T-cell (primary cell): ENCODE results near the gene STX16. TPM values are rescaled to one million over a fixed set of nuclear protein-coding genes. Genes with fewer than 3 reads are reported as not detected.
A peak's percentile ranks its signal among the peaks of the same experiment; 100 is the strongest.
"Not testable (repeated sequence)": the region's sequence is repeated elsewhere in the genome, so short reads cannot be mapped to it uniquely, and the experiment has no call there.

ENCODE experiments used
- ATAC-seq, 4 experiments: fragments of 200-7000 bp in 3 of 4; fragments of 150-1000 bp in 1 of 4; cut with Tn5 transposase; replicated peaks in 1 of 4; 1 replicate in 3 of 4; 2 replicates in 1 of 4; pipeline ENCODE4 v1.10.0; 2021; ENCODE audit warnings: moderate library complexity in 3 of 4, mild to moderate bottlenecking in 2 of 4, moderate number of reproducible peaks in 1 of 4
- CTCF ChIA-PET, 2 donors: fragments of 300-600 bp; sonication (Branson Sonifier 250); formaldehyde crosslinking; loops; one replicate each; lab custom pipeline; 2022; ENCODE audit warnings: antibody characterized with exemption in 2 of 2; lab: Charles Lee
- POLR2A ChIA-PET, 2 donors: fragments of 300-600 bp; sonication (Branson Sonifier 250); formaldehyde crosslinking; loops; one replicate each; lab custom pipeline; 2022; ENCODE audit warnings: antibody characterized with exemption in 2 of 2; lab: Charles Lee
- DNase-seq, 35 experiments: peaks; one replicate each; pipeline versions ENCODE4 v3.0.0 to v3.0.0-alpha.2; 2013 to 2023
- H3K27ac ChIP-seq: one replicate; pipeline ENCODE4 v1.5.1; 2013; ENCODE audit warnings: low read length
- H3K27me3 ChIP-seq, 2 experiments: replicated peaks in 1 of 2; 1 replicate in 1 of 2; 2 replicates in 1 of 2; pipeline versions ENCODE4 v1.6.1 to v1.7.0; 2013; ENCODE audit warnings: low read length in 1 of 2, mixed read lengths in 1 of 2; ENCODE audit not compliant: control insufficient read depth in 2 of 2, insufficient read depth in 2 of 2; ENCODE audit errors: extremely low read depth in 1 of 2
- H3K36me3 ChIP-seq, 2 donors: 1 replicate in 1 of 2; 2 replicates in 1 of 2; pipeline versions ENCODE4 v1.6.1 to v1.7.0; 2013; ENCODE audit warnings: low read length in 1 of 2; ENCODE audit not compliant: control insufficient read depth in 2 of 2, insufficient read depth in 1 of 2; ENCODE audit errors: extremely low read depth in 1 of 2
- H3K4me1 ChIP-seq, 2 experiments: 1 replicate in 1 of 2; 2 replicates in 1 of 2; pipeline versions ENCODE4 v1.6.1 to v1.7.0; 2013; ENCODE audit warnings: low read length in 2 of 2, mixed read lengths in 1 of 2; ENCODE audit not compliant: insufficient read depth in 2 of 2, control insufficient read depth in 1 of 2; ENCODE audit errors: extremely low read depth in 1 of 2
- H3K4me3 ChIP-seq, 2 donors: 1 replicate in 1 of 2; 2 replicates in 1 of 2; pipeline versions ENCODE4 v1.5.1 to v1.7.0; 2013; ENCODE audit warnings: mild to moderate bottlenecking in 2 of 2, low read length in 1 of 2, moderate library complexity in 1 of 2; ENCODE audit not compliant: control insufficient read depth in 1 of 2; ENCODE audit errors: extremely low read depth in 1 of 2
- H3K9me3 ChIP-seq: 2 replicates; pipeline ENCODE4 v1.7.0; 2013
- H3K27ac Mint-ChIP-seq, 2 donors: one replicate each; pipeline ENCODE4 v1.8.0; 2020 to 2021; ENCODE audit warnings: mild to moderate bottlenecking in 2 of 2, mixed read lengths in 2 of 2
- H3K27me3 Mint-ChIP-seq, 2 donors: one replicate each; pipeline ENCODE4 v1.8.0; 2021 to 2022; ENCODE audit warnings: mixed read lengths in 2 of 2
- H3K36me3 Mint-ChIP-seq: one replicate; pipeline ENCODE4 v1.8.0; 2021; ENCODE audit warnings: mixed read lengths
- H3K4me1 Mint-ChIP-seq, 3 donors: one replicate each; pipeline ENCODE4 v1.8.0; 2020 to 2022; ENCODE audit warnings: mixed read lengths in 3 of 3, mild to moderate bottlenecking in 1 of 3
- H3K4me3 Mint-ChIP-seq, 3 donors: one replicate each; pipeline ENCODE4 v1.8.0; 2020 to 2022; ENCODE audit warnings: mild to moderate bottlenecking in 3 of 3, mixed read lengths in 3 of 3, moderate library complexity in 3 of 3
- H3K9me3 Mint-ChIP-seq, 3 donors: one replicate each; pipeline ENCODE4 v1.8.0; 2020 to 2022; ENCODE audit warnings: mixed read lengths in 3 of 3
- WGBS: methylation state at CpG from one replicate; pipeline ENCODE4 v1.1.5; 2013; ENCODE audit warnings: missing lambda C conversion rate; ENCODE audit not compliant: insufficient coverage; 5-methylcytosine and 5-hydroxymethylcytosine counted together
- total RNA-seq, 35 experiments: library from RNA in 6 of 35; stranded (reverse) in 6 of 35; fragments of 120-200 nt in 1 of 35; gene quantifications; one replicate each; pipeline versions ENCODE4 v1.2.1 to v1.2.4 and lab custom pipeline; 2013 to 2026

STX16 gene
- total RNA-seq, 5 donors from 2014 or later (not counting 1 experiment from before 2014, with no cell fraction given) = 154 to 213 (median 178) TPM

DNA sequence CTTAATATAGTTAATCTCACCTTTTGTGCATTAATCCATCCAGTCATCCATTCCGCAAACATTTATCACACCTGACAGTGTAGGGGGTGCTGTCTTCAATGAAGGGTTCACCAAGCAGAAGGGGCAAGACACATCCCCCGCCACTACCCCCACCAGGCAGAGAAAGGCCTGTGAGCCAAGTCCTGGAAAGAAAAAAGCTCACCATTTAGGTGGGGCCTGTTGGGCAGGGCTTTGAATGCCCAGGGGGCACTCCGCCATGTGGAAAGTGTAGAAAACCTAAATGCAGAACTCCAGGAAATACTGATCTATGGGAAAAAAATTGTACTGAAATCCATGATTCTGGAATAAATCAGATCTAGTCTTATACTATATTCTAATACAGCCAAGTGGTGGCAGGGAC lies 4.8 kb upstream of the STX16 start:
- DNase-seq (no peak), ATAC-seq (no peak)
- Histone ChIP-seq H3K36me3 (no peaks in the 10 kb centered on the region), H3K4me3 (no peak overlapping the region), H3K9me3 (no peaks in the 10 kb centered on the region), H3K4me1 (peaks cover 0 to 11% of the 10 kb centered on the region in 2 experiments), H3K27me3 (peaks cover 0 to 2% of the 10 kb centered on the region in 2 experiments), H3K27ac (no peak overlapping the region)
- Mint-ChIP-seq H3K36me3 (no peaks in the 10 kb centered on the region), H3K27me3 (peaks cover 0 to 4% of the 10 kb centered on the region in 2 donors), H3K9me3 (no peaks in the 10 kb centered on the region), H3K4me1 (peaks cover 3 to 11% (median 6%) of the 10 kb centered on the region in 3 donors), H3K4me3 (no peak overlapping the region), H3K27ac (no peak overlapping the region)
- ChIA-PET POLR2A (interaction anchor here in 1 of 2 donors (0.6 kb wide), 1 partner anchor 58 kb away, joined by 4 read pairs; no protein-coding TSS in a partner anchor), CTCF (interaction anchor here in 1 of 2 donors (1.9 kb wide), 1 partner anchor 12 kb away, joined by 6 read pairs; no protein-coding TSS in a partner anchor)
- WGBS = no CpG with 5 or more reads among the region's 3 CpGs

DNA sequence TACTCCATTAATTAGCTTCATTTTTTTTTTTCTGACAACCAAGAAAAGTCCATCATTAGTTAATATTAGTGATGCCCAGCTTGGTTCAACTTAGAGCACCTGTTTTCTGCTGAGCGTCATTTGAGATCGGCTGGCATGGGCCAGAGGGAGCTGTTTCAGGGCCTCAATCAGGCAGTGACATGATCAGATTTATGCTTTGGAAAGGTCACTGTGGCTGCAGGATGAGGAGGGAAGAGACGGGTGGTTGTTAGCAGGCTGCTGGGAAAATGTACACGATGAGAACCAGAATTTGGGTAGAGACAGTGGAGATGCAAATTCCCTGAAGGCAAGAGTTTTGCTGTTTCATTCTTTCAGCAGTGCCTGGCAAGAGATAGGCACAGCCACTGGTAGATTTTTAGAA lies 4.4 kb upstream of the STX16 start:
- peaks cover 0 to 2% of the 10 kb centered on the region in 2 experiments for H3K27me3 ChIP-seq
- no peak for ATAC-seq
- Mint-ChIP-seq H3K36me3 (no peaks in the 10 kb centered on the region), H3K27me3 (peaks cover 0 to 4% of the 10 kb centered on the region in 2 donors), H3K9me3 (no peaks in the 10 kb centered on the region), H3K4me1 (peaks cover 3 to 16% (median 6%) of the 10 kb centered on the region in 3 donors), H3K27ac (no peak overlapping the region), H3K4me3 (no peak overlapping the region)
- 100% methylated on average over 2 of the region's 4 CpGs for WGBS
- H3K27ac ChIP-seq = no peak overlapping the region
- POLR2A ChIA-PET = interaction anchor here in 1 of 2 donors (0.6 kb wide), 1 partner anchor 58 kb away, joined by 4 read pairs; no protein-coding TSS in a partner anchor
- no peaks in the 10 kb centered on the region for H3K9me3 ChIP-seq
- peaks cover 0 to 15% of the 10 kb centered on the region in 2 experiments for H3K4me1 ChIP-seq
- no peak for DNase-seq
- H3K36me3 ChIP-seq = no peaks in the 10 kb centered on the region
- H3K4me3 ChIP-seq = no peak overlapping the region
- CTCF ChIA-PET = interaction anchor here in 1 of 2 donors (1.9 kb wide), 1 partner anchor 12 kb away, joined by 6 read pairs; no protein-coding TSS in a partner anchor

DNA sequence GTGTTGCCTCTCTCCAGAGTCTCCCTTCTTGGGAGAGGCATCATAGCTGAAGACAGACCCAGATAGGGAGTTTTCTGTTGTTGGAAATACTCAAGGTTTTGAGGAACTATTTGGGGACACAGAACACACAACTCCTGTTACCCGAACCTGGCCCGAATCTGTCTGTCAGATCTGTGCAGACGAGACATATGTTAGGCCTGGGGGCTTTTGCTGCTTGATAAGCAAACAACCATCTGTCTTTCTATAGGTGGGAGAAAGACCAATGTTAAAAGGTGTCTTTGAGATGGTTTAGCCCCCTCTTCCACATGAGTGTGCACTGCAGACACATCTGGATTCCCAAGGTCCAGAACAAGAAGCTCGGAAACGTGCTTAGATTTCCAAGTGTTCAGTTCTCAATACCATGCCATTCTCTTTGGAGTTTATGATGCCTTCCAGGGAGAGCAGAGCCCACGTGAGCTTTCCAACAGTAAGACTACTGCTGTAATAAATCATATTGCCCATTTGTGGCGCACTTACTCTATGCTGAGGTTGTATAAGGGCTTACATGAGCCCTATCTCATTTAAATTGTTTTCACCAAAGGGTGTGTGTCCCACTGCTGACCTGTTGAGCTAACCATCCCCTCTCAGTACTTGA lies 3.8 kb upstream of the STX16 start:
- Histone ChIP-seq H3K4me3 (no peak overlapping the region), H3K36me3 (no peaks in the 10 kb centered on the region), H3K27ac (no peak overlapping the region), H3K9me3 (no peaks in the 10 kb centered on the region), H3K27me3 (no peaks in the 10 kb centered on the region), H3K4me1 (peaks cover 0 to 15% of the 10 kb centered on the region in 2 experiments)
- H3K27me3 Mint-ChIP-seq = peaks cover 0 to 3% of the 10 kb centered on the region in 2 donors
- no peak for ATAC-seq
- no peaks in the 10 kb centered on the region for H3K36me3 Mint-ChIP-seq
- H3K4me3 Mint-ChIP-seq = no peak overlapping the region
- peaks cover 3 to 17% (median 6%) of the 10 kb centered on the region in 3 donors for H3K4me1 Mint-ChIP-seq
- DNase-seq = peak in 1 of 35 experiments; percentile 39
- H3K27ac Mint-ChIP-seq = no peak overlapping the region
- 90% methylated on average over 3 of the region's 7 CpGs for WGBS
- CTCF ChIA-PET = interaction anchor here (0.6 to 1.9 kb wide), 7 partner anchors 9 to 1307 kb away, joined by 3 to 6 read pairs (median 4); no protein-coding TSS in a partner anchor
- H3K9me3 Mint-ChIP-seq = no peaks in the 10 kb centered on the region
- POLR2A ChIA-PET = no interaction called here

DNA sequence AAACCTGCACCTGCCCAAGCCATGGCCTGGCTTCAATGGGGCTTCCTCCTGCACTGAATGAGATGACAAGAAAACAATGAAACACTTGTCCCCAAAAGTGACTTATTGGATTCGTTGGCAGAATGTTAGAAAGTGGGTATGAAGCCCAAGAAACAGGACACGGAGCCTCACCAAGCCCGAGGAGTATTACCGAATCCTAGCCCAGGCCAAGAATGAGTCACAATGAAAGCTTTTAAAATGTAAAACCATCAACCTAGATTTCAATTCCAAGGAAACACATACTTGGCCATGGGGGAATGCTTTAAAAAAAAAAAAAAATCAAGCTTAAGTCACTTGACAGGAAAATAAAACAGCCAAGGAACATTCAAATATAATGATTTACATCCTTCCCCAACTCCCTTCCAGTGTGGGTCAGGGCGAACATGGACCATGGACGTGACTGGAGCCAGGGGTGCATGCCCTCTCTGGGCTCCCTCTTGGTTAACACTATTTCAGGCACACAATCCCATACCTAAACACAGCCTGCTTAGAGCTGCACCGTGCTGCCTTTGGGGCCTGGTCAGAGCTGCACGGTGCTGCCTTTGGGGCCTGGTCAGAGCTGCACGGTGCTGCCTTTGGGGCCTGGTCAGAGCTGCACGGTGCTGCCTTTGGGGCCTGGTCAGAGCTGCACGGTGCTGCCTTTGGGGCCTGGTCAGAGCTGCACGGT lies 3.1 kb upstream of the STX16 start:
- ATAC-seq = no peak
- Histone ChIP-seq H3K27ac (no peak overlapping the region), H3K4me1 (peaks cover under 1 to 18% of the 10 kb centered on the region in 2 experiments), H3K4me3 (no peak overlapping the region), H3K27me3 (no peaks in the 10 kb centered on the region), H3K9me3 (no peaks in the 10 kb centered on the region), H3K36me3 (no peaks in the 10 kb centered on the region)
- WGBS = 94% methylated on average over 3 of the region's 12 CpGs
- peaks cover 4 to 22% (median 7%) of the 10 kb centered on the region in 3 donors for H3K4me1 Mint-ChIP-seq
- no peaks in the 10 kb centered on the region for H3K36me3 Mint-ChIP-seq
- H3K9me3 Mint-ChIP-seq = no peaks in the 10 kb centered on the region
- CTCF ChIA-PET = interaction anchor here (0.6 to 1.9 kb wide), 10 partner anchors 9 to 1308 kb away, joined by 3 to 6 read pairs (median 4); no protein-coding TSS in a partner anchor
- H3K4me3 Mint-ChIP-seq = no peak overlapping the region
- POLR2A ChIA-PET = interaction anchor here in 1 of 2 donors (0.5 to 0.6 kb wide), 3 partner anchors 338 to 1291 kb away, joined by 3 to 5 read pairs (median 3); no protein-coding TSS in a partner anchor
- H3K27me3 Mint-ChIP-seq = peaks cover 0 to 1% of the 10 kb centered on the region in 2 donors
- DNase-seq = no peak
- H3K27ac Mint-ChIP-seq = no peak overlapping the region

DNA sequence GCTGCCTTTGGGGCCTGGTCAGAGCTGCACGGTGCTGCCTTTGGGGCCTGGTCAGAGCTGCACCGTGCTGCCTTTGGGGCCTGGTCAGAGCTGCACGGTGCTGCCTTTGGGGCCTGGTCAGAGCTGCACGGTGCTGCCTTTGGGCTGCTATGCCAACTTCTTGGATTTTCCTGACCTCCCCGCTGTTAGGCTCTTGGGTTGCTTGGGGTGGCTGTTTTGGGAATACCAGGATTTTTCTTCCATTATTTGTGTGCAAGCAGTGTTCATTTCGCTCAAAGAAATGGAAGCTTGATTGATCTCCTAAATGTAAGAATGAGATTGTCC lies 2.6 kb upstream of the STX16 start:
- H3K4me1 ChIP-seq = peaks cover 5 to 22% of the 10 kb centered on the region in 2 experiments
- H3K27ac Mint-ChIP-seq = peak overlapping the region in 1 of 2 donors; percentile 87
- not testable (repeated sequence) for ATAC-seq, H3K27me3 Mint-ChIP-seq, H3K27ac ChIP-seq, H3K27me3 ChIP-seq, DNase-seq, H3K36me3 ChIP-seq, H3K9me3 ChIP-seq, H3K4me3 ChIP-seq, H3K9me3 Mint-ChIP-seq, H3K36me3 Mint-ChIP-seq
- 93% methylated on average over 3 of the region's 6 CpGs for WGBS
- POLR2A ChIA-PET = interaction anchor here in 1 of 2 donors (0.5 to 0.6 kb wide), 3 partner anchors 338 to 1290 kb away, joined by 3 to 5 read pairs (median 3); no protein-coding TSS in a partner anchor
- peak overlapping the region; percentile 72 to 78 (median 75) for H3K4me3 Mint-ChIP-seq
- H3K4me1 Mint-ChIP-seq = peaks cover 10 to 27% (median 12%) of the 10 kb centered on the region in 3 donors
- CTCF ChIA-PET = interaction anchor here (0.6 to 1.5 kb wide), 4 partner anchors 12 to 754 kb away, joined by 3 to 4 read pairs (median 4); no protein-coding TSS in a partner anchor
